ENCODE results near the gene HAT1. TPM values are rescaled to one million over a fixed set of nuclear protein-coding genes. Genes with fewer than 3 reads are reported as not detected.

HAT1 gene
- polyA plus RNA-seq, 1 donor from 2014 or later: 39.8 TPM

- no peak overlapping the region for H3K9ac ChIP-seq (ENCODE audit: low read length)
- H3K4me2 ChIP-seq (ENCODE audit: low read length): no peak overlapping the region
- no peaks in the 10 kb centered on the region for H4K20me1 ChIP-seq (ENCODE audit: insufficient read depth)
- TF ChIP-seq TAF1 (IDR thresholded peaks at IDR 0.05; ENCODE audit: low read depth) (no peak), SMC3 (conservative IDR thresholded peaks at IDR 0.05; ENCODE audit: poor library complexity) (no peak), EZH2 (IDR thresholded peaks at IDR 0.05; ENCODE audit: borderline replicate concordance, insufficient read depth, low read length, poor library complexity, severe bottlenecking) (no peak), CTCF (IDR thresholded peaks at IDR 0.05; ENCODE audit: poor library complexity, severe bottlenecking) (no peak), POLR2AphosphoS5 (IDR thresholded peaks at IDR 0.05) (no peak), MXI1 (conservative IDR thresholded peaks at IDR 0.05; ENCODE audit: poor library complexity, severe bottlenecking) (no peak), EP300 (conservative IDR thresholded peaks at IDR 0.05; ENCODE audit: poor library complexity, severe bottlenecking) (no peak), RAD21 (conservative IDR thresholded peaks at IDR 0.05) (no peak)
- H3K9me3 ChIP-seq (ENCODE audit: low read length): no peaks in the 10 kb centered on the region
- H3F3A ChIP-seq (ENCODE audit: insufficient read depth, low read length, poor library complexity, severe bottlenecking): no peaks in the 10 kb centered on the region
- H3K27ac ChIP-seq (ENCODE audit: low read length): no peak overlapping the region
- H3K4me3 ChIP-seq (ENCODE audit: low read length): peak overlapping the region; percentile 22
- H3K27me3 ChIP-seq (ENCODE audit: insufficient read depth, low read depth, low read length): no peaks in the 10 kb centered on the region
- H3K79me2 ChIP-seq (replicated peaks; ENCODE audit: insufficient read depth, low read length): peaks cover 43% of the 10 kb centered on the region
- peaks cover 6% of the 10 kb centered on the region for H3K36me3 ChIP-seq (ENCODE audit: insufficient read depth, low read length)
- H2AFZ ChIP-seq (ENCODE audit: low read depth, low read length): no peak overlapping the region
- H3K9me2 ChIP-seq (ENCODE audit: insufficient read depth, low read length): no peaks in the 10 kb centered on the region
These were observed 32.9 kb upstream of the HAT1 start for GRCh38 chr2:171889333-171889732.

DNA sequence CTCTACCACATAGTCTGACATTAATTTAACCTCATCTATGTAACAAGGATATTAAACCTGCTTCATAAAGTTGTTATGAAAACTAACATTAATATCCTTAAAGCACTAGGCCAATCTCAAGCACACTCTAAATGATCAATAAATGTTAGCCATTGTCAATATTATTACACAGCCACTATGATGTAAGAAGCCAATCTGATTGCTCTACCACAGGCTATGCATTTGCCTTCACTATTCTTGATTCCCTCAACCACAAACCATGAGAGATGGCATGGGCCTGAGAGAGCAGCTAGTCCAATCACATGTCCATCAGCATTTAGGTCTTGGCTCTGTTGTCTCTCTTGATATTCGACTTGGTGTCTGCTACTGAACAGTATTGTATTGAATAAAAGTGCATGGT lies 32.5 kb upstream of the HAT1 start:
- Histone ChIP-seq H3K9me3 (ENCODE audit: low read length) (no peaks in the 10 kb centered on the region), H3F3A (ENCODE audit: insufficient read depth, low read length, poor library complexity, severe bottlenecking) (no peaks in the 10 kb centered on the region), H3K27ac (ENCODE audit: low read length) (no peak overlapping the region), H3K9ac (ENCODE audit: low read length) (no peak overlapping the region), H3K27me3 (ENCODE audit: insufficient read depth, low read depth, low read length) (no peaks in the 10 kb centered on the region), H4K20me1 (ENCODE audit: insufficient read depth) (no peaks in the 10 kb centered on the region), H3K4me2 (ENCODE audit: low read length) (no peak overlapping the region), H3K36me3 (ENCODE audit: insufficient read depth, low read length) (peaks cover 6% of the 10 kb centered on the region), H3K4me3 (ENCODE audit: low read length) (peak overlapping the region; percentile 22), H3K9me2 (ENCODE audit: insufficient read depth, low read length) (no peaks in the 10 kb centered on the region), H2AFZ (ENCODE audit: low read depth, low read length) (no peak overlapping the region), H3K79me2 (replicated peaks; ENCODE audit: insufficient read depth, low read length) (peaks cover 43% of the 10 kb centered on the region)
- TF ChIP-seq RAD21 (conservative IDR thresholded peaks at IDR 0.05) (no peak), MXI1 (conservative IDR thresholded peaks at IDR 0.05; ENCODE audit: poor library complexity, severe bottlenecking) (no peak), CTCF (IDR thresholded peaks at IDR 0.05; ENCODE audit: poor library complexity, severe bottlenecking) (no peak), REST (IDR thresholded peaks at IDR 0.05; ENCODE audit: borderline replicate concordance) (no peak), TAF1 (IDR thresholded peaks at IDR 0.05; ENCODE audit: low read depth) (no peak), EZH2 (IDR thresholded peaks at IDR 0.05; ENCODE audit: borderline replicate concordance, insufficient read depth, low read length, poor library complexity, severe bottlenecking) (no peak), SMC3 (conservative IDR thresholded peaks at IDR 0.05; ENCODE audit: poor library complexity) (no peak), EP300 (conservative IDR thresholded peaks at IDR 0.05; ENCODE audit: poor library complexity, severe bottlenecking) (no peak), POLR2AphosphoS5 (IDR thresholded peaks at IDR 0.05) (no peak)
